Measurements from ENCODE around the gene ASH1L. TPM values are rescaled to one million over a fixed set of nuclear protein-coding genes. Genes with fewer than 3 reads are reported as not detected.
"Not testable (repeated sequence)": the region's sequence is repeated elsewhere in the genome, so short reads cannot be mapped to it uniquely, and the experiment has no call there.

Gene ASH1L
- polyA plus RNA-seq, 1 donor, result 27.0 TPM

GRCh38 chr1:155307247-155307740 is 255.3 kb downstream of the ASH1L start:
- DNase-seq (ENCODE audit: low read depth), result no peak

- no peak for DNase-seq (ENCODE audit: low read depth)
These were observed 256.7 kb downstream of the ASH1L start for GRCh38 chr1:155305881-155306391.

GRCh38 chr1:155304558-155305063 is 258.0 kb downstream of the ASH1L start:
- no peak for DNase-seq (ENCODE audit: low read depth)

GRCh38 chr1:155301342-155301841 is 261.2 kb downstream of the ASH1L start, which contains the start of gene PKLR:
Gene PKLR (minus strand): TSS chr1:155301438. CDS start chr1:155301395, 43 bp downstream.
- no peak for DNase-seq (ENCODE audit: low read depth)

GRCh38 chr1:155300553-155301329 is 261.9 kb downstream of the ASH1L start:
- DNase-seq (ENCODE audit: low read depth), result no peak

GRCh38 chr1:155300024-155300423 is 262.6 kb downstream of the ASH1L start:
- DNase-seq (ENCODE audit: low read depth), result no peak

- no peak for DNase-seq (ENCODE audit: low read depth)
These were observed 265.2 kb downstream of the ASH1L start for GRCh38 chr1:155297384-155297783.

- no peak for DNase-seq (ENCODE audit: low read depth)
These were observed 265.9 kb downstream of the ASH1L start for GRCh38 chr1:155296661-155297060.

GRCh38 chr1:155295942-155296267 is 266.7 kb downstream of the ASH1L start:
- DNase-seq (ENCODE audit: low read depth), result no peak

GRCh38 chr1:155295183-155295941 is 267.2 kb downstream of the ASH1L start:
- DNase-seq (ENCODE audit: low read depth), result no peak

GRCh38 chr1:155294520-155295182 is 268.0 kb downstream of the ASH1L start:
- no peak for DNase-seq (ENCODE audit: low read depth)

- DNase-seq (ENCODE audit: low read depth), result no peak
These were observed 269.4 kb downstream of the ASH1L start for GRCh38 chr1:155293086-155293749.

GRCh38 chr1:155291006-155291405 is 271.6 kb downstream of the ASH1L start:
- DNase-seq (ENCODE audit: low read depth), result not testable (repeated sequence)

GRCh38 chr1:155287987-155288543 is 274.5 kb downstream of the ASH1L start:
- DNase-seq (ENCODE audit: low read depth), result no peak

- DNase-seq (ENCODE audit: low read depth), result no peak
These were observed 276.1 kb downstream of the ASH1L start for GRCh38 chr1:155286544-155286943.

GRCh38 chr1:155285631-155286044 is 277.0 kb downstream of the ASH1L start:
- DNase-seq (ENCODE audit: low read depth), result no peak
